Cardiac muscle cell (in vitro differentiated cells and primary cell): Measurements from ENCODE around the gene SRRT. TPM values are rescaled to one million over a fixed set of nuclear protein-coding genes. Genes with fewer than 3 reads are reported as not detected.

Experiments used
- DNase-seq, 2 donors: peaks; one replicate each; pipeline versions ENCODE4 v3.0.0 to v3.0.0-alpha.2; 2010 to 2017; ENCODE audit warnings: low read depth in 1 of 2, low spot score in 1 of 2
- H3K27ac ChIP-seq: fragments of 200-600 bp; sonication (generic); 2 replicates; pipeline ENCODE4 v1.5.1; 2016
- H3K27me3 ChIP-seq: fragments of 200-600 bp; sonication (generic); 2 replicates; pipeline ENCODE4 v1.6.0; 2016; ENCODE audit warnings: control low read depth
- H3K36me3 ChIP-seq: fragments of 200-600 bp; sonication (generic); 2 replicates; pipeline ENCODE4 v1.5.1; 2016; ENCODE audit warnings: control low read depth
- H3K4me1 ChIP-seq: fragments of 200-600 bp; sonication (generic); 2 replicates; pipeline ENCODE4 v1.8.1; 2017; ENCODE audit warnings: low read depth, mild to moderate bottlenecking, mixed run types
- H3K4me3 ChIP-seq: fragments of 200-600 bp; sonication (generic); 2 replicates; pipeline ENCODE4 v1.5.1; 2016; ENCODE audit warnings: mild to moderate bottlenecking
- H3K9me3 ChIP-seq: fragments of 200-600 bp; sonication (generic); 2 replicates; pipeline ENCODE4 v1.5.1; 2017; ENCODE audit warnings: low read depth, mild to moderate bottlenecking, control low read depth
- CTCF ChIP-seq: IDR thresholded peaks from 2 replicates; pipeline ENCODE4 v1.5.1; 2012; ENCODE audit warnings: low read depth, mild to moderate bottlenecking, low read length
- polyA plus RNA-seq: library from polyadenylated mRNA; unstranded; fragments of >200 nt; fragmentation: Nextera tagmentation; extraction: Ambion mirVana; gene quantifications from 2 replicates; pipeline ENCODE4 v1.2.1, GENCODE V29; 2016
- total RNA-seq: library from RNA; depleted of rRNA; stranded (reverse); fragments of >200 nt; gene quantifications from 2 replicates; pipeline ENCODE4 v1.2.3, GENCODE V29; 2016

The SRRT gene
- total and polyA plus RNA-seq, 2 experiments from 2014 or later, result 78.6 to 148 TPM

DNA sequence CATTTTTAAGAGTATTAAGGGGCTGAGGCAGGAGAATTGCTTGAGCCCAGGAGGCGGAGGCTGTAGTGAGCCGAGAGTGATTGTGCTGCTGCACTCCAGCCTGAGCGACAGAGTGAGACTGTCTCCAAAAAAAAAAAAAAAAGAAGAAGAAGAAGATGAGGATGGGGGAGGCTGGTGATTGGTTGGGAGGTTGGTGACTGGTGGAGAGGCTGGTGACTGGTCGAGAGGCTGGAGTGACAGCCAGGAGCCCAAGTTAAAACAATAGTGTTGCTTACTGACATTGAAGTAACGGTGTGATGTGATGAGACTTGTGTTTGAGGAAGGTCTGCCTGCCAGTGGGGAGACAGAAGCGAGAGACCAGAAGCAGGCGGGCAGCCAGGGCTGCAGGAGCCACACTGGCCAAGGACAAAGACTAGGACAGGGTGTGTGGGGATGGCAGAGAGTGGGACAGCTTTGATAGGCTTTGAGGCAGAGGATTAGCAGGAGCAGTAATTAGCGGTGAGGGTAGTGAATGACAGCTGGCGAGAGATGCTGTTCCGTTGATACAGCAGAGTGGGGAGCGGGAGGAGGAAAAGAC, 4.9 kb downstream of the SRRT start:
- peaks cover 13% of the 10 kb centered on the region for H3K4me1 ChIP-seq
- no peaks in the 10 kb centered on the region for H3K9me3 ChIP-seq
- H3K4me3 ChIP-seq, result no peak overlapping the region
- no peak for TF ChIP-seq CTCF
- no peak for DNase-seq
- peak overlapping the region; percentile 21 for H3K27ac ChIP-seq
- no peaks in the 10 kb centered on the region for H3K27me3 ChIP-seq
- H3K36me3 ChIP-seq, result peaks cover 40% of the 10 kb centered on the region

GRCh38 chr7:100880645-100881044, 5.7 kb downstream of the SRRT start:
- H3K27ac ChIP-seq, result no peak overlapping the region
- peaks cover 46% of the 10 kb centered on the region for H3K36me3 ChIP-seq
- H3K9me3 ChIP-seq, result no peaks in the 10 kb centered on the region
- no peak for TF ChIP-seq CTCF
- H3K4me3 ChIP-seq, result no peak overlapping the region
- H3K27me3 ChIP-seq, result no peaks in the 10 kb centered on the region
- H3K4me1 ChIP-seq, result peaks cover 13% of the 10 kb centered on the region
- no peak for DNase-seq

GRCh38 chr7:100881136-100881535, 6.2 kb downstream of the SRRT start:
- Histone ChIP-seq H3K27ac (no peak overlapping the region), H3K27me3 (no peaks in the 10 kb centered on the region), H3K9me3 (no peaks in the 10 kb centered on the region), H3K36me3 (peaks cover 51% of the 10 kb centered on the region), H3K4me1 (peaks cover 10% of the 10 kb centered on the region), H3K4me3 (no peak overlapping the region)
- TF ChIP-seq CTCF, result no peak
- DNase-seq, result no peak

- no peak for DNase-seq
- H3K4me1 ChIP-seq, result peaks cover 9% of the 10 kb centered on the region
- H3K9me3 ChIP-seq, result no peaks in the 10 kb centered on the region
- no peak overlapping the region for H3K4me3 ChIP-seq
- peaks cover 52% of the 10 kb centered on the region for H3K36me3 ChIP-seq
- TF ChIP-seq CTCF, result no peak
- no peaks in the 10 kb centered on the region for H3K27me3 ChIP-seq
- no peak overlapping the region for H3K27ac ChIP-seq
These were observed 7.3 kb downstream of the SRRT start for GRCh38 chr7:100882201-100882600.

- Histone ChIP-seq H3K4me3 (no peak overlapping the region), H3K36me3 (peaks cover 59% of the 10 kb centered on the region), H3K9me3 (no peaks in the 10 kb centered on the region), H3K4me1 (peaks cover 9% of the 10 kb centered on the region), H3K27ac (peak overlapping the region; percentile 54), H3K27me3 (no peaks in the 10 kb centered on the region)
- TF ChIP-seq CTCF, result no peak
- DNase-seq, result no peak
These were observed 8.1 kb downstream of the SRRT start for GRCh38 chr7:100882785-100883526.
